ENCODE measurements around the gene GSC2.

GSC2 gene, protein sequence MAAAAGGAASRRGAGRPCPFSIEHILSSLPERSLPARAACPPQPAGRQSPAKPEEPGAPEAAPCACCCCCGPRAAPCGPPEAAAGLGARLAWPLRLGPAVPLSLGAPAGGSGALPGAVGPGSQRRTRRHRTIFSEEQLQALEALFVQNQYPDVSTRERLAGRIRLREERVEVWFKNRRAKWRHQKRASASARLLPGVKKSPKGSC

DNA sequence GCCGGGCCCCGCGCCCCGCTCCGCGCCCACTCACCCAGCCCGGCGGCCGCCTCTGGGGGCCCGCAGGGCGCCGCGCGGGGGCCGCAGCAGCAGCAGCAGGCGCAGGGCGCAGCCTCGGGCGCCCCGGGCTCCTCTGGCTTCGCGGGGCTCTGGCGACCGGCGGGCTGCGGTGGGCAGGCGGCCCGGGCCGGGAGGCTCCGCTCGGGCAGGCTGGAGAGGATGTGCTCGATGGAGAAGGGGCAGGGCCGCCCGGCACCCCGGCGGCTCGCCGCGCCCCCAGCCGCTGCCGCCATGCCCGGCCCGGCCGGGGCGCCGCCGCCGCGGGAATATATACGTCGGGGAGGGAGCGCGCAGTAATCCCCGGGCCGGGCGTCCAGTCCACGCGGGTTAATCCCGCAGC, at the start of gene GSC2:
Gene GSC2 (minus strand): TSS at position 302 of the 400 bp plus-strand sequence. CDS start 9 bp downstream, at position 293.
- DNase-seq, result no peak

DNA sequence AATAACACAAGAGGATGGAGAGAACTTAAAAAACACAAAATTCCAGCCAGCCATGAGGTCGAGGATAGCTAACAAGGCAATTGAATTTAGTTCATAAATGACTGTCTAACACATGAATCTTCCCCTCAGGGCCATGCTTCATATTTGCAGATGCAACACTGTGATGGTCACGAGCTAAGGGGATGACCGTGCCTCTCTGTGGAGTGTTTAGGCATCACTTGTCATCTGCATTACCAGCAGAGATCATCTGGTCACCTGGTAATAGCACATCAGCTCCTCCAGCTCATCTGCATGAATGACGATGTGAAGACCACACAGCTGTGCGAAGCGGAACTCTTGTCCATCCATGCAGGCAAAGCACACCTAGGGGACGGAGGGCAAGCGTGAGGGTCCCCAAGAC, 49.4 kb upstream of the GSC2 start:
- no peak for DNase-seq

DNA sequence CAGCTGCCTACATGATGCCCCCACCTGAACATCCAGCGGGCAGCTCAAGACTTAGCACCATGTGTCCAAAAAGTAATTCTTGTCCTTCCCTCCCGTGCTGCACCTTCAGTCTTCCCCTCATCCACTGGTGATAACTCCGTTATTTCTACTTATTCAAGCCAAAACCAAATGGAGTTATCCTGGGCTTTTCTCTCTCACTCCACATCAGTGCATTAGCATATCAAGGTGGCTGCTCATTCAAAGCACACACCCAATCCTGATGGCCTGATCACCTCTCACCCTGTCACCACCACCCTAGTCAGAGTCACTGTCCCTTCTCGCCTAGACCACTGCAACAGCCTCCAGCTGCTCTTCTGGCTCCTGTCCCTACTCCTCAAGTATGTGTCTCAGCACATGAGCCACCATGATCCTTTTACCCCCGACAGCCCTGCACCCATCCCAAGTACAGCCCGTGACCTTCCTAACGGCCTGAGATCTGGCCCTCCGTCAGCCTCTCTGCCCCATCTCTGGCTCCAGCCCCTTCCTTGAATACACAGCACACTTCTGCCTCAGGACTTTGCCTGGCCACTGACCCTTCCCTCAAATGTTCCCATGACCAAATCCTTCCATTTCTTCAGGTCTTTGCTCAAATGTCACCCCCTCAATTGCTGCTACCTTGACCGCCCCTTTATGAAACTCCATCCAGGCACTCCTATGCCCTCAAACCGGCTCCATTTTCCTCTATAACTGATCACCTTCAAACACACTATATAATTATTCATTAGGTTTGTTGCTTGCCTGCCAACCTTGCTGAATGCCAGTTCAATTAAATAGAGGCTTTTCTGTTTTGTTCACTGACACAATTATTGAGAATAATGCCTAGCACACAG, 48.1 kb upstream of the GSC2 start:
- DNase-seq, result no peak

DNA sequence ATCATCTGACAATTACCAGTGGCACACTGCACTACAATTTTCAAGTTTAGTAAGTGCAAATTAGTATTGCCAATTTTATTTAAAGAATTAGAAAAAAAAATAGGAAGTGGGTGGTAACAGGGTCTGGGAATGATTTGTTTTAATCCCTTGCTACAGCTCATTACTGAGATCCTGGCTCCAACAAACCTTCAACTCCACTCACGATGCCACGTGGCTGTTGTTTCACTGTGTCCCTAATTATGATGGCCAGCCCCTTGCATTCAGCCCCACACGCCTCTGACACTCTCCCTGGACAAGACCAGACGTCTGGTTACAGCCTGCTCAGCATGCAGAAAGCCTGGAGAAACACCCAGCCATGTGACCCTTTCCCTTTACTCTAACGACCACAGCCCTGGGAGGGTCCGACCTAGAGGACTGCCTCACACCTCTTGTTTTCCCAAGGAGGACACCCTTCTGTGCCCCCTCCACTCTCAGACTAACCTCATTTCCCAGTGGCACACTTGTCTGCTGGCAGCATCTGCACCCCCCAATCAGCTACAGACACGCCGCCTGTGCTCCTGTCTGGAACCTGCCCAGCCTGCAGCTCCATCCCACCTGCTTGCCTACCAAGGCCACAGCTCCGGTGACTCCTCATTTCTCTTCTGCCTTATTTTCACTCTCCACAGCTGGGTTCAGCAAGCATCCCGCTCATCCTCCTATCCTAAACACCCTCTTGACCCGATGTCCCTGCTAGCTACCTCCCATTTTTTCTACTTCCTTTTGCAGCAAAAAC, 46.9 kb upstream of the GSC2 start:
- DNase-seq, result no peak

DNA sequence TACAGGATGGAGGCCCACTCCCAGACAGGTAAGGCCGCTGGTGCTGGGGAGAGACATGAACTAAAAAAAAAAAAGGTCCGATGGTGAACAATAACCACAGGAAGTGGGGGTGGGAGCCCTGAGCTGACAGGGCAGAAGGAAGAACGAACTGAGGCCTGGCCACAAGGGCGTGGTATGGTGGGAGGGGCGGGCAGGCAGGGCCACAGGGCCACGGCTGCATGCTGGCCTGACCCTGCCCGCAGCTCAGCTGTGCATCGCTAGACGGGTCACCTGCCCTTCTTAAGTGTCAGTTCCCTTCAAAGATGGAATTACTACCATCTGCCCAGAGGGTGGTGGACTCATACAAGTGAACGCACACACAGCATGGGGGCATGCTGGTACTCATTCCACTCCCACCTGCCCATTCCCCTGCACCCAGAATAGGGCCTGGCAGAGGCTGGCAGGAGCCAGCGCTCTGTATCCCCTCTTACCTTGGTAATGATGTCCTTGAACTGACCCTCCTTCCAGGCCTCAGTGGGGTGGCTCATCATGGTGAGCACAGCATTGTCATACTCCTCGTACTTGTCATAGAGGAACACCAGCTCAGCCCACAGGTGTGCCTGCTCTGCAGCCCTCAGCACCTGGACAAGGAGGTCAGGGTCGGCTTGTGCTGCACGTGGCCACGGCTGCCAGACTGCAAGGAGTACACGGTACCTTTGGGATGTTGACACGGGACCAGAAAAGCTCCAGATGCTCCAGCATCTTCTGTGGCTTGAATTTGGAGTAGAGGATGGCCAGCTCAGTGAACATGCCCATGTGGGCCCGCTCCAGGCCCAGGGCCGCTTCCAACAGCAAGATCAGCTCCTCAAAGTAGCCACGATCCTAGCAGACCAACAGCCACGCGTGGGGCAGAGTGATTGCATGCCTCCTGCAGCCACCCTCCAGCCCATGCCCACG, 46.0 kb upstream of the GSC2 start:
- DNase-seq, result no peak

DNA sequence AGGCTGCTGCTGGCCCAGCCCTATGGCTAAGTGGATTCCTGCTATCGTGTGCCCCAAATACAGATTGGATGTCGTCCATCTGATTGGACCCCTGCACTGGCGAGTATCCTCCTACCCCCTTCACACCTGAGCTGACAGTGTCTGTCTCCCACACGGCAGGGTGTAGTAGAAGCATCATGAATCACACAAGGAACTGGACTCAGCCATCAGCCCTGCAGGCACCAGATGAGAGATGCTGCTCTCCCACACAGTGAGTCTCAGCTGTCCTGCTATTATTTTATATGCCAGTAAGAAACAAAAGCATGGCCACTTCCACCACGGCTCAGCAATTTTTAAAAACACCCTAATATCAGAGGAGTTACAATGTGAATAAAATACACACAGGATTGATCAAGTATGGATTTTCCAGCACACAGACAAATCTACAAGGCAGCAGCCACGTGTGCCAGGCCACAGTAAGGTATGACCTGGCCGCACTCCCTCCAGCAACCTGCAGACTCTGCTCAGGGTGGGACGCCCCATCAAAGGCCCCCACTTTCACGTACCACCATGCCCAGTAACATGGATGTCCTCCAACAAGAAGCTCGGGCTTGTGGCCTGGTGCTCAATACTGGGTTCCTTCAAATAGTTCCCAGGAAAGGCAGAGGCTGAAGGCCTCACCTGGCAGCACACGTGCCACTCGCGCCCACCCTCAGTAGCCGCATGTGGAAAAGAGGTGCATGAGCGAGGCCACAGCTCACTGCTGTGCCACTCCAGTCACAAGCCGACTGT, 44.9 kb upstream of the GSC2 start:
- DNase-seq, result no peak

DNA sequence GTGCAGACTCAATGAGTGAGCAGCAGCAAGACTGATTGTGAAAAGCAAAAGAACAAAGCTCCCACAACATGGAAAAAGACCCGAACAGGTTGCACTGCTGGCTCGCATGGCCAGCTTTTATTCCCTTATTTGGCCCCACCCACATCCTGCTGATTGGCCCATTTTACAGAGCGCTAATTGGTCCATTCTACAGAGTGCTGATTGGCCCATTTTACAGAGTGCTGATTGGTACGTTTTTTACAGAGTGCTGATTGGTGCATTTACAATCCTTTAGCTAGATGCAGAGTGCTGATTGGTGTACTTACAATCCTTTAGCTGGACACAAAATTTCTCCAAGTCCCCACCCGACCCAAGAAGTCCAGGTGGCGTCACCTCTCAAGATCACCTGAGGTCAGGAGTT, 43.8 kb upstream of the GSC2 start:
- no peak for DNase-seq

DNA sequence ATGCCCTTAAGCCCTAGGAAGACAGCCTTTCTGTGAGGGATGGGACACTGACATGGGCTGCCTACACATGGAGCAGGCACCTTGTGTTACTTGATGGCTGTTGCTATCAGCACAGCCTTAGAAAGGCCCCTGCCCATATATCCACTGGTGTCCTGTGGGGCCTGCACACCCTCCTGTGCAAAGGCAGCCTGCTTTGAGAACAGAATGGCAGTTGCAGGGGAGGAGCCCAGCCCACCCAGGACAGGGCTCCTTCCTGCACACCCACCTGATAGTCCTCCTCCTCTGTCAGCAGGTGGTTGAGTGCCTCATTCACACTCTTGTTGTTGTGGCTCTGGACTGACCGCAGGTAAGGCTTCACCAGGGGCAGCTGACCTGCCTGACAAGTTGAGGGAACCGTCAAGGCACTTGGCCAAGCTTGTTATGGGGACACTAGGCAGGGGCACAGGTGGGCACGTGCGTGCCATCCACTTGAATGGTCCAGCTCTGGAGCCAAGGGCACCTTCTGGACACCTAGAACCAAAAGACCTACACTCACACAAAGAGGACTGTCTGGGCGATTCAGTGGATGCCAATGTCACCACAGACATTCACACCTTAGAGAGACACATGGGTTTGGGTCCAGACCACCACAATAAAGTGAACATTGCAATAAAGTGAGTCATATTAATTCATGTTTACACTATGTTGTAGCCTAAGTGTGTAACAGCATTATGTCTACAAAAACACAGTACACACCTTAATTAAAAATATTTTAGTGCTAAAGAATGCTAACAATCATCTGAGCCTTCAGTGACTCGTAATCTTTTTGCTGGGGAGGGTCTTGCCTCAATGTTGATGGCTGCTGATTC, 37.8 kb upstream of the GSC2 start:
- DNase-seq, result no peak

DNA sequence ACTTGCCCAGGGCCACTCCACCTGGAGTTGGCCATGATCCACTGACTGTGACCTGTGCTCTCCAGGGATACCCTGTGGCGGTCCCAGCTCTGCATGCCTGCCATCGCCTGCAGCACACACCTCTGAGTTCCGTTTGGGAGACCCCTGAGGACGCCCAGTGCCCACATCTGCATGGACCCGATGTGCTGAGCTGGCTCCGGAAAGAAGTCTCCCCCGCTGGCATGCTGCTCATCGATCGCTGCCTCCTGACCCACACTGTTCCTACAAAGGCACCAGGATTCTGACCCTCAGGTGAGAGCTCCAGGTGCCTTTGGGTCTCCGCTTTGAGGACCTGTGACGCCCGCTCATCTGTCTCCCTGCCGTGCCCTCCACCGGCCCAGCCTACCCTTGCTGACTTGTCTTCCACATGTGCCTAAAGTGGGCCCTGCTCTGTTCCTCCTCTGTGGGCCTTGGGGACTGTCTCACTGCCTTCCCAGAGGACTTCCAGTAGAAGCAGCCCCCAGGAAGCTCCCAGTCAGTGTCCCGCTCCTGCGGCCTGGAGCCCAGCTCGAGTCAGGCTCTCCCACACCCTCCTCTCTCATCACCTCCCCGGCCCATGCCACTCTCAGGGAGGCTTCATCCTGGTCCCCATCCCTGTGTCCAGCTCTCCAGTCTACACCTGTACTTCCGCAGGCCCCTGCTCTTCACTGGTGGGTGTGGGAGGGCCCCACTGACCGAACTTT, 34.3 kb upstream of the GSC2 start:
- DNase-seq, result no peak

DNA sequence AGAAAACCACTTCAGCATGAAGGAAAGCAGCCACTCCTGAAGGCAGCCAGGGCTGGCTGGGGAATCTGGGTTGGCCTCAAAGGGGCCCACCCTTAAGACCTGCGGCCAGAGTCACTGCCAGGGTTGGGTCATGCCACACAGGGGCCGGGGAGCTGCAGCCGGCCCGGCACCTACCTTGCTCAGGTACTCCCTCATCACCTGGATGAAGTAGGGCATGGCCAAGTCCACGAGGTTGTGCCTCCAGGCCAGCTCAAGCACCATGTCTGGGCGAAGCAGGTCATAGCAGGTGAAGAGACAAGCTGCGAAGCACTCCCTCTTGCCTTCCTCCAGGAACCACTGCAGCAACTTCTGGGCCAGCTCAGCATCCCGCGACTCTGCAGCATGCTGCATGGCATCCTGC, 33.1 kb upstream of the GSC2 start:
- DNase-seq, result no peak

DNA sequence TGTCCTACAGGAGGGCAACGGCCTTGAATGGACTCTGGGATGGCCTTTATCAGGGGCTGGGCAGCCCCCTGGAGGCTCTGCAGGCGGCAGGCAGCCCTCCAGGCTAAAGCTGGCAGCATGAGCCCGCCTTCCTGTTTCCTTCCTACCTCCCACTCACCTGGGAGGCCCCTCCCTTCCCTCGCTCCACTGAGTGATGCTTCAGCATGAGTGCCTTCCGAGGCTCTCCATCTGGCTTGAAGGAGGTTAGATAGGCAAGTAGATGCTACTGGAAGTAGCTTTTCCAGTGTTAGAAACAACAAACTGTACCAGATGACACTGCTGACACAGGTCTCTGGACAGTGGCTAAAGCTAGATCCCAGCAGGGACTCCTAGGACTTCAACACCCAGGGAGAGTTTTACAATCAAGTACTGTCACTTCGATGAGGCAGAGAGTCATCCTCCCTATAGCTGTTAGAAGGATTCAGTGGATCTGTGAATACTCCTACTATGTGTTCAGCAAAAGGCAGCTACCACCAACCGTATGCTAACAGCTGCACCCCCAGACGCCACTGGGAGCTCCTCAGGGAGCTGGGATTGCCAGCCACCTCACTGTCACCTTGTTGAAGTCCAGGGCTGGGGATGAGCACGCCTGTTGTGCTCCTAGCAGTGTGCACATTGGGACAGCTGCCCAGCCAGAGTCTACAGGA, 32.5 kb upstream of the GSC2 start:
- DNase-seq, result peak in 1 of 2 experiments; percentile 35

DNA sequence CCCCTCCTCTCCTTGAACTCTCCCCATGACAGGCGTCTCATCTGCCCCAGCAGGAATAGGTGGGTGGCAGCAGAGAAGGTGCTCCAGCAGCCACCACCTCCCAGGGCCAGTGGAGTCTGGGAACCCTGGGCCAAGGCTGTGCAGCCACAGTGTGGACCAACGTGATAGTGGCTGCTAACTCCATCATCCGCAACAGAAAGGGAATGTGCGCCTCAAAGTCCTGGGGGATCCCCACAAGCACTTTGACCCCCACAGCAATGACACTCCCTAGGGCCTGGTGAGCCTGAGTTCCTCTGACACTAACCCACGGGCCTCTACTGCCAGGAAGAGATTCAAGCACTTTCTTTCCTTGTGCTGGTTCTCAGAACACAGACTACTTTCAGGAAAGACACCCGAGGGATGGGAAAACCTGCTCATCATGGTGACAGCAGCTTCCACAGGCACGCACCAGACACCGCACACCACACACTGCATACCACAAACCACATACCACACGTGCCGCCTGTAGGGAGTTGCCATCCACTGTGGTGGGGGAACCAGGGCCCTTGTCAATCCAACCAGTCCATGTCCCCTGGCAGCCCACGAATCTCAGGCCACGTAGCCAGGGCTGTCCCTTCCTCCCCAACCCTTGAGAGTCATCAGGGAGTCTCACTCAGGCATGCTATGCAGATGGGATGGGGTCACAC, 31.8 kb upstream of the GSC2 start:
- peak in 1 of 2 experiments; percentile 27 for DNase-seq

DNA sequence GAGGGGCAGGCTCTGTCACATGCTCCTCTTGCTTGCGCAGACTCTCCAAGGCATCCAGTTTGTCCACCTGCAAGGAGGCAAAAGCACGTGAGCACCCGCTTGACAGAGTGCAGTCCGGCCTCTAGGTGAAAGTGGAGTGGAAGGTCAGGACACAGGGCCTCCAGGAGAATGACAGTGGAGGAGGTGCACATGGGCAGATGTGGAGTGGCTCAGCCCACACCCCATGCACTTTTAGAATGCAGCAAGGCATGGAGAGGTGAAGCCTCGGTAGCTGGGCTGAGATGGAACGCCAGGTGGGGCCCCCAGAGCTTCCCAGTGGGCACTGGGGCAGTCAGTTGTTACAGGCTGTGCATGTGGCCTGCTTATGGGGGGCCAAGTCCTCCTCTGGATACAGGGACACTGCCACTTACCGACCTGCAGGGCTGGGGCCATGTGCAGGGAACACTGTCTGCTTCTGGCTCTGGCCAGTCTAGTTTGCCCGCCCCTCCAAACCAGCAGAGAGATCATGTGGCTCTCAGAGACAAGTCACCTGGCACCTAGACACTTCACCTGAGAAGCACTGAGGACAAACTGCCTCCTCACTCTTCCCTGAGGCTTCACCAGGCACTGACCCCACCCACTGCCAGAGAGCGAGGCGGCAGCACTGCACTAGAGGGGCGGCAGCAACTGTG, 30.8 kb upstream of the GSC2 start:
- no peak for DNase-seq

DNA sequence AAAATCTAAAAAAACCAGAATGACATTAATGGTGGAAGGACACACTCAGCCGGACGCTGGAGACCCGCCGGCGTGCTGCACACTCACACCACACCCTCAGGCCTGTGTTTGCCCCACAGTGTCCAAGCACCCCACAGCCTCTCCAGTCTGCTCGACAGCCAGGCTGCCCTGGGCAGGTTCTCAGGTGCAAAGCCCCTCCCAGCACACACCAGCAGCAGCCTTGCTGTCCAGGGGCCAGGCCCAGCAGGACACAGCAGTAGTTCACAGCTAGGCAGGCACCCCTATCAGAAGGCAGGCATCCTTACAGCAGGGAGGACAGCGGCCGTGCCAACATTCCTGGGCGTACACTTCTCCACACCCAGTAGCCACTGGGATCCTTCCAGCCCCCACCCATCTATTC, 30.1 kb upstream of the GSC2 start:
- no peak for DNase-seq

DNA sequence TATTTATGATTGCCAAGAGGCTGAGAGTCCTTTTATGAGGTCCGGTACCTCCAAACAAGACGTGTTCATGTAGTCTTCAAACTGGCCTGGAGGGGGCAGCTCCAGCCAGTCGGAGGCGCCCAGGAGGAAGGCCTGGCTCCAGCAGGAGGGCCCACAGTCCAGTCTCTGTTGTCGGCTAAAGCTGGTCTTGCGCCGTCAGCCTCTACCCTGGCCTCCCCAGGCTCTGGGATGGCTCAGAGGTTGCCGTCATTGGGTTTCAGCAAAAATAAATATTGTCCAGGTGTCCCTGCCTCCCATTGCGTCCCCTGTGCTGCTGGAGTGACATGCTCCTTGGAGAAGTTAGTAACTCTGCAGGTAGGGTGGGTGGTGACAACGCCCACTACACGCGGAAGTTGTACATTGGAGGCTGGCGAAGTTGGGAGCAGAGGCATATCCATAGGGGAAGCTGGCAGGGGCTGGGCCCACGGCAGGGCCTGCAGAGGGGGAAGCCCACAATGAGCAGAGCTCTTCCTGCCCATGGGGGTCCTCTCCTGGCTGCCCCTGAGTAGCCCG, 29.5 kb upstream of the GSC2 start:
- DNase-seq, result no peak

DNA sequence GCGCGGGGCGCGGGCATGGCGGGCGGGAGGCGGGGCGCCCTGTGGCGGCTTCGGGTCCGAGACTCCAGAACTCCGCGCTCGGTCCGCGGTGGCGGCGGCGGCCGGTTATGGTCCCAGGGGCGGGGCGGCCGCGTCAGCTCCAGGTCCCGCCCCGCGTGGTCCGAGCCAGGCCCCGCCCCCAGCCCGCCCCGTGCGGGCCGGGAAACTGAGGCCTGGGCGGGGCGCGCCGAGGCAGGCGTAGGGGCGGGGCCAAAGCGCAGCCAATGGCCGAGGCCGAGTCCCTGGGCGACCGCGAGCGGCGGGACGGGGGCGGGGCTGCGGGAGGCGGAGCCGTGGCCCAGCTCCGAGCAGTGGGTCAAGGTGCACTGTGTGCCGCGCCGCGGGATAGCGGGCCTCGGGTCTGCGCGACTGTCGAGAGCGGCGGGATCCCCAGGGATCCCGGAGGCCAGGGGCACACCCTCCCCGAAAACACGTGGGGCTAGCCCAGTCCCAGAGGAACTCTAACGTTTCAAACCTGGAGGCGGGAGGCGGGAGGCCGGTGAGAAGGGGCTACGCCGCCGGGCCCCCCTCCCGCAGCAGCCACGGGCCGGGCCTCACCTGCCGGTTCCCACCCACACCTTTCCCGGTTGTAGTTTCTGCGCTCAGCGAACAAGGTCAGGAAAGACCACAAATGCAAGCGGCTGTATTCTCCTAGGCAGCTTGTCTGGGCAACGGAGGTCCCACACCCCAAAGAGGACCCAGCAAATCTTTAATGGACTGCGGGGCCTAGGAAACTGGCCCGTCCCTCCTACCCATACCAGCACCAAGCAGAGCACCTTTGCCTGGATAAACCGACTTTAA, 28.8 kb upstream of the GSC2 start, which contains the start of gene SLC25A1:
Gene SLC25A1 (minus strand): TSS at position 80 of the 840 bp plus-strand sequence. CDS start 63 bp downstream, at position 17.
- DNase-seq, result peak; percentile 82 to 93
